ENCODE data around the gene PIM2.

GRCh38 chrX:48904626-48905025, 14.2 kb downstream of the PIM2 start:
- no peak for TF ChIP-seq POLR2A (IDR thresholded peaks at IDR 0.05)
- no peak for TF ChIP-seq CTCF (IDR thresholded peaks at IDR 0.05)
- TF ChIP-seq POLR2AphosphoS5 (IDR thresholded peaks at IDR 0.05): no peak
- no peak for TF ChIP-seq EP300 (IDR thresholded peaks at IDR 0.05)

Measured in sigmoid colon (tissue), 4 donors.